HEK293 (cell line): Measurements from ENCODE around the gene TRAPPC3L.
A peak's percentile ranks its signal among the peaks of the same experiment; 100 is the strongest.

Experiments
- KLF17 ChIP-seq: fragments of 450-650 bp; formaldehyde crosslinking; IDR thresholded peaks from 2 replicates; pipeline ENCODE4 v1.5.1; 2016; ENCODE audit warnings: missing biosample characterization, missing genetic modification characterization
- OSR2 ChIP-seq: fragments of 450-650 bp; formaldehyde crosslinking; IDR thresholded peaks from 2 replicates; pipeline ENCODE4 v1.5.1; 2016; ENCODE audit warnings: missing biosample characterization, missing genetic modification characterization
- PBX3 ChIP-seq: sonication (generic); formaldehyde crosslinking; IDR thresholded peaks from 2 replicates; pipeline ENCODE4 v1.8.1; 2022; ENCODE audit warnings: mild to moderate bottlenecking, moderate library complexity, missing genetic modification reagents
- PRDM4 ChIP-seq: fragments of 450-650 bp; formaldehyde crosslinking; IDR thresholded peaks from 2 replicates; pipeline ENCODE4 v1.5.1; 2017; ENCODE audit warnings: missing biosample characterization, missing genetic modification characterization
- REPIN1 ChIP-seq: fragments of 450-650 bp; formaldehyde crosslinking; IDR thresholded peaks from 2 replicates; pipeline ENCODE4 v1.5.1; 2017; ENCODE audit warnings: missing biosample characterization, missing genetic modification characterization, low read depth
- SCRT2 ChIP-seq: fragments of 450-650 bp; formaldehyde crosslinking; IDR thresholded peaks from 2 replicates; pipeline ENCODE4 v1.5.1; 2016; ENCODE audit warnings: missing biosample characterization, missing genetic modification characterization
- SP3 ChIP-seq: fragments of 450-650 bp; formaldehyde crosslinking; IDR thresholded peaks from 2 replicates; pipeline ENCODE4 v1.5.1; 2016; ENCODE audit warnings: missing biosample characterization, missing genetic modification characterization
- SP7 ChIP-seq: fragments of 450-650 bp; formaldehyde crosslinking; IDR thresholded peaks from 2 replicates; pipeline ENCODE4 v1.5.1; 2016; ENCODE audit warnings: missing biosample characterization, missing genetic modification characterization
- TRIM28 ChIP-seq: IDR thresholded peaks from 2 replicates; pipeline ENCODE4 v1.6.1; 2011; ENCODE audit warnings: low read length, control low read depth, borderline replicate concordance
- YY1 ChIP-seq: fragments of 450-650 bp; formaldehyde crosslinking; IDR thresholded peaks from 2 replicates; pipeline ENCODE4 v1.5.1; 2018; ENCODE audit warnings: missing biosample characterization, missing genetic modification characterization
- ZBTB20 ChIP-seq: fragments of 450-650 bp; formaldehyde crosslinking; IDR thresholded peaks from 2 replicates; pipeline ENCODE4 v1.5.1; 2016; ENCODE audit warnings: missing biosample characterization, missing genetic modification characterization
- ZBTB48 ChIP-seq: fragments of 450-650 bp; formaldehyde crosslinking; IDR thresholded peaks from 2 replicates; pipeline ENCODE4 v1.5.1; 2016; ENCODE audit warnings: missing biosample characterization, missing genetic modification characterization
- ZEB2 ChIP-seq: fragments of 450-650 bp; formaldehyde crosslinking; IDR thresholded peaks from 2 replicates; pipeline ENCODE4 v1.5.1; 2016; ENCODE audit warnings: missing biosample characterization, missing genetic modification characterization
- ZNF10 ChIP-seq: fragments of 450-650 bp; formaldehyde crosslinking; IDR thresholded peaks from 2 replicates; pipeline ENCODE4 v1.5.1; 2017; ENCODE audit warnings: missing biosample characterization, missing genetic modification characterization
- ZNF132 ChIP-seq: fragments of 450-650 bp; formaldehyde crosslinking; IDR thresholded peaks from 2 replicates; pipeline ENCODE4 v1.5.1; 2017; ENCODE audit warnings: missing biosample characterization, missing genetic modification characterization, borderline replicate concordance
- ZNF155 ChIP-seq: fragments of 450-650 bp; formaldehyde crosslinking; IDR thresholded peaks from 2 replicates; pipeline ENCODE4 v1.5.1; 2016; ENCODE audit warnings: missing biosample characterization, missing genetic modification characterization
- ZNF175 ChIP-seq: fragments of 450-650 bp; formaldehyde crosslinking; IDR thresholded peaks from 2 replicates; pipeline ENCODE4 v1.5.1; 2016; ENCODE audit warnings: missing biosample characterization, missing genetic modification characterization
- ZNF280C ChIP-seq: fragments of 450-650 bp; formaldehyde crosslinking; IDR thresholded peaks from 2 replicates; pipeline ENCODE4 v1.5.1; 2016; ENCODE audit warnings: missing biosample characterization, missing genetic modification characterization
- ZNF362 ChIP-seq: fragments of 450-650 bp; formaldehyde crosslinking; IDR thresholded peaks from 2 replicates; pipeline ENCODE4 v1.5.1; 2016; ENCODE audit warnings: missing biosample characterization, missing genetic modification characterization
- ZNF366 ChIP-seq: fragments of 450-650 bp; formaldehyde crosslinking; conservative IDR thresholded peaks from 2 replicates; pipeline ENCODE4 v1.5.1; 2016; ENCODE audit warnings: missing biosample characterization, missing genetic modification characterization
- ZNF501 ChIP-seq: fragments of 450-650 bp; formaldehyde crosslinking; IDR thresholded peaks from 2 replicates; pipeline ENCODE4 v1.5.1; 2016; ENCODE audit warnings: missing biosample characterization, missing genetic modification characterization
- ZNF510 ChIP-seq: fragments of 450-650 bp; formaldehyde crosslinking; IDR thresholded peaks from 2 replicates; pipeline ENCODE4 v1.5.1; 2018; ENCODE audit warnings: mild to moderate bottlenecking, missing genetic modification characterization, missing biosample characterization; ENCODE audit not compliant: insufficient replicate concordance
- ZNF600 ChIP-seq: fragments of 450-650 bp; formaldehyde crosslinking; IDR thresholded peaks from 2 replicates; pipeline ENCODE4 v1.5.1; 2016; ENCODE audit warnings: missing biosample characterization, missing genetic modification characterization
- ZNF704 ChIP-seq: fragments of 450-650 bp; formaldehyde crosslinking; IDR thresholded peaks from 2 replicates; pipeline ENCODE4 v1.5.1; 2016; ENCODE audit warnings: missing biosample characterization, missing genetic modification characterization

The TRAPPC3L gene

GRCh38 chr6:116570856-116571682 lies 25.6 kb upstream of the TRAPPC3L start, which contains the start of gene RWDD1 (continued):
- 0 out of 2 replicates have a peak, but pooled peaks have one; percentile 25 for TF ChIP-seq PRDM4
- peak; percentile 90 for TF ChIP-seq ZNF704 (tag by site-specific recombination)
- TF ChIP-seq ZNF510 (tag by site-specific recombination): no peak
- TF ChIP-seq YY1 (tag by site-specific recombination): peak; percentile 84; the same call in 1 of the 2 replicates
- 0 out of 2 replicates have a peak, but pooled peaks have one; percentile 16 for TF ChIP-seq REPIN1 (tag by site-specific recombination)
- TF ChIP-seq SP3 (tag by site-specific recombination): peak; percentile 76
- peak; percentile 61 for TF ChIP-seq ZBTB48 (tag by site-specific recombination)
- peak; percentile 61; the same call in 1 of the 2 replicates for TF ChIP-seq ZNF362 (tag by site-specific recombination)
- no peak for TF ChIP-seq ZNF175
- peak; percentile 98 for TF ChIP-seq ZNF501 (tag by site-specific recombination)
- TF ChIP-seq OSR2: no peak; the same call in 1 of the 2 replicates
- peak; percentile 25; the same call in 1 of the 2 replicates for TF ChIP-seq ZNF366 (tag by site-specific recombination)
- peak; percentile 87 for TF ChIP-seq KLF17 (tag by site-specific recombination)
- TF ChIP-seq SCRT2 (tag by site-specific recombination): peak; percentile 37
- TF ChIP-seq ZNF132 (tag by site-specific recombination): no peak
- no peak for TF ChIP-seq ZNF280C (tag by site-specific recombination)
- peak; percentile 84; the same call in 1 of the 2 replicates for TF ChIP-seq ZEB2
- peak; percentile 97 for TF ChIP-seq ZBTB20 (tag by site-specific recombination)
- peak; percentile 97 for TF ChIP-seq TRIM28
- peak; percentile 92 for TF ChIP-seq SP7 (tag by site-specific recombination)
- no peak for TF ChIP-seq ZNF155 (tag by site-specific recombination)
- peak; percentile 92; the same call in 1 of the 2 replicates for TF ChIP-seq PBX3 (CRISPR knock-in tag)
- TF ChIP-seq ZNF600 (tag by site-specific recombination): peak; percentile 97
- TF ChIP-seq ZNF10 (tag by site-specific recombination): peak; percentile 81
